HG02938 (cell line): ENCODE measurements around the gene PABPC4L.
"Not testable (repeated sequence)": the region's sequence is repeated elsewhere in the genome, so short reads cannot be mapped to it uniquely, and the experiment has no call there.

Experiments used
- ATAC-seq: cut with Tn5 transposase; IDR thresholded peaks from one replicate; pipeline ENCODE4 v1.9.1; 2021; ENCODE audit warnings: mild to moderate bottlenecking, moderate library complexity; ENCODE audit not compliant: unreplicated experiment

Gene PABPC4L

DNA sequence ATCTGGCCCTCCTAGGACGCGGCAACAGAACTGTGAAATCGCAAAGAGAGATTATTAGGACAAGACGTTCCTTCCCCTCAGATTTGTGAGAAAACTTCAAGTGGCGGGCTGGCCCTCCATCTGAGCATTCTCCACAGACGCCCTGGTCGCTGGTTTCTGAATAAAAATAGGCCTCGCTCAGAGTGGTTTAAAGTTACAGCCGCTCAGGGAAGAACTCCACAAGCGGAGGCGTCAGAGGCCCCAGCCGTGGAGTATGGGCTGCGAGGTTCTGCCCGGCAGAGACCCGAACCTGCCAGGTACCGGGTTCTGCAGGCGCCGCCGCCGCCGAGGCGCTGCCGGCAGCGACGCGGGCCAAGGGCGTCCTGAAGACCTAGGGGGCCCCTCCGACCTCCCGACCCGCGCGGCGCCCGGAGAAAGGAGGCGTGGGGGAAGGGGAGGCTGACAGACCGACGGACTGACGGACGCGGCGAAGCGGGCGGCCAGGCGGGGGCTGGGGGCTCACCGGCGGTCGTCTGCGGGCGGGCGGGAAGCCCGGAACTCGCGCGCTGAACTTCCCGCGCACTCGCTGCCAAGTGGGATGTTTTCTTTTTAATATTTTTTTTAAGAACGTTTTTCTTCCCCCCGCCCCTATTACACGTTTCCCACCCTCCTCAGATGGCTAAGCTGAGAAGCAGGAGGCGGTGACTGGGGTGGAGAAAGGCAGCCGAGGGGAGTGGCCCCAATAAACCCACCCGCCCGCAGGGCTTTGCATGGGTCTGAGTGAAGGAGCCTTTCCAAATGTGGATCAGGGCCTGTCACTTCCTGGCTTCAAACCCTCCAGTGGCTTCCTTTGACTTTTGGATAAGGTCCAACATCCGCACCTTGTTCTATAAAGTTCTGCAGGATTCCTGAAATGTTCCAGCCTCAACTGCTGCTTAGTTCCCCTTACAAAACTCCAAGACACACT is at the start of gene PABPC4L:
Gene PABPC4L (minus strand): TSS at position 574 of the 946 bp plus-strand sequence. CDS start 770 bp downstream, outside the sequence.
- no peak for ATAC-seq

DNA sequence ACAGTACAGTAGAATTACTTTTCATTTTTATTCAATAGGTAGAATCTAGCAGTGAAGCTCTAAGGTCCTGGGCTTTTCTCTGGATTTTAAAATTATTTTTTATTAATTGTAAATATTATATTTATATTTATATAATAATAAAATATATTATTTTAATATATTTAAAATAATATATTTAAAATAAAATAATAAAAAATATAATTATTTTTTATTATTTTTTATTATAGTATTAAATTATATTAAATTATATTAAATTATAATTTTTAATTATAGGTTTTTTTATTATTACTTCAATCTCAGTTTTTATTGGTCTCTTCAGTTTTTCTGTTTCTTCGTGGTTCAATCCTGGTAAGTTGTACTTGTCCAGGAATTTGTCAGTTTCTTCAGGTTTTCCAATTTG is 49.7 kb upstream of the PABPC4L start:
- ATAC-seq, result no peak

DNA sequence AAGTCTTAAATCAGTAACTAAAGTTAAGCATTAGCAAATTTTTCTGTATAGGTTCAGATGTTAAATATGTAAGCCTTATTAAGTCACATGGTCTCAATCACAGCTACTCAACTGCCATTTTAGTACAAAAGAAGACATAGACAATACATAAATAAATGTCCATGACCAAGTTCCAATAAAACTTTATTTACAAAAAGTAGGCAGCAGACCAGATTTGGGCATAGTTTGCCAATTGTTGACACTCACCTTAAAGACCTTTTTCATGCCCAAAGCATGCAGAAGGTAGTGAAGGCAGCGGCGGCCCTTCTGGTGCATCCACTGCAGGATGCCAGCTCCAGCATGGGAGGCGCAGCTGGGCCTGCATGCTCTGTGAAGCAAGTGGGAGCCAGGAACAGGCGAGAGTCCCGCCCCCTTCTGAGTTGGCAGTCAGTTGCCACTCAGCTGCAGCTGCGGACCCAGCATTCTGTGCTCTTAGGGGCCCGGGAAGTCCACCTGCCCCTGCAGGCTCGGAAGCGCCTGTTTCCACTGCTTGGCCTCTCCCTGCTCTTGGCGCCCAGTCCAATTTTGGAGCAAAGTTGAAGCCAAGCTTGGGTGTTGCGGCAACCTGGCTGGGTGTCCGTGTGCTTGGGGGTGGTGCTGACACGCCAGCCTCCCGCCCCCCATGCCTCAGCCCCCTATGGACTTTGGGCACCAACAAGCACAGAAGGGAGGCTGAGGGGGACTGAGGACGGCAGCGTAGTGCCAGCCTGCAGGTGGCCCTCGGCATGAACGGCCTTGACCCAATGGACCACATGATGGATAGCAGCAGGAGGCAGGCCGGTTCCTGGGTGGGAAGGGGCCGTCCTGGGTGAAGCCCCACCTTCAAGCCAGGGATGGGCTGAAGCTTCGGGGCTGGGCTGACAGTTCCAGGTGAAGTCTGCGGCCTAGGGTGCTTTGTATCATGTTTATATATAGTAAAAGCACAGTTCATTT is 42.4 kb upstream of the PABPC4L start:
- ATAC-seq, result no peak

DNA sequence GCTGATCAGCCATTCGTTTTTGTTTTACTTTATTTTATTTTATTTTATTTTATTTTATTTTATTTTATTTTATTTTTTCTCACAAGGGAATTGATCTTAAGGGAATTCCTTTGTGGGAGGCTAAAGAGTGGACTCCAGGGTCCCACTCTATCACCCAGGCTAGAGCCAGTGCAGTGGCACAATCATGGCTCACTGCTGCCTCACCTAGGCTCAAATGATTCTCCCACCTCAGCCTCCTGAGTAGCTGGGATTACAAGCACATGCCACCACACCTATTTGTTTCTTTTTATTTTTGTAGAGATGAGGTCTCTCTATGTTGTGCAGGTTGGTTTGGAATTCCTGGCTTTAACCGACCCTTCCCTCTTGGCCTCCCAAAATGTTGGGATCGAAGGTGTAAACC is 17.5 kb upstream of the PABPC4L start:
- no peak for ATAC-seq

DNA sequence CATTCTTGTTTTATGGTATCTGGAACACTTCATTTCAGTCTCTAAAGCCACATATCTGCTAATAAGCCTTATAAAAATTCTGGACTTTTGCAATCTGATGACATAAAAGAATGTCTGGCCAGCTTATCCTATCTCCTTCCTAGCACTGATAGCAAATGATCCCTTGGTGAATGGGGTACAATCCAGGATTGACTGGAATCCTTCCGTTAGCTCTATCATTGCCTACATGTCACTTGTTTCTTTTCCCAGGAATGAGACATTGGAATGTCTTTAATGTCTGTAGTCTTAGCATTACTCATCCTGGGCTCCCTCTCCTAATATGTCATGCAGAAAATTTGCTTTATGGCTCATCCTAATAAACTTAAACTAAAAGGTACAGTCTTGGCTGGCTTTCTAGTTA is 14.8 kb upstream of the PABPC4L start:
- no peak for ATAC-seq

DNA sequence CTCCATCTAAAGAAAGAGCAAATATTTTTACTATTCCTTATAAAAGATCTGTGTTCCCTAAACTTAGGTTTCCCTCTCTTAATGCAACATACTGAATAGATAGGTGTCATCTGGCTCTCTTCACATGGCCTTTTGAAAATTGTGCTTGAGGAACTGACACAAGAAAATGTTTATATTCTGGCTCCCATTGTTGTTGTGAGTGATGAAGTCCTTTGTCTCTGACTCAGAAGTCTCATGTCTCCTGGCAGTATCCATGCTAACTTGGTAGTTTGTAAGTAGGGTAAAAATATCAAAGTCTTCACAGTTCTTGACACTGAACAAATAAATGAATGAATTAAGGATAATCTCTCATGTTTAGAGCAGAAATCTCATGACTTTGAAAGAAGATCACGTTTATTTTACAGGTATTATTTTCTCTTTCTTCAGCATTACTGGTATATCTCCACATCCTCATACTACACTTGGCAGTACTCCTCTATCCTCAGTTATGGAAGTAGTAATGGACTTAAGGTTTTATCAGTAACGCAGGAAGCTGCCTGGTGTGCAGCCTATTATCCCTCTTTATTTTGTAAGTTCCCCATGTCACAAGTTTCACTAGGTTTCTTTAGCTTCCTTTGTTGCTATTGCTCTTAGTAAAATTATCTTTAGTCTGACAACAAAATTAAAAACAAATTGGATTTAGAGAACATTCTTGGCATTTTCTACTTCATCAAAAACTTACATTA is 14.2 kb upstream of the PABPC4L start:
- ATAC-seq, result no peak

DNA sequence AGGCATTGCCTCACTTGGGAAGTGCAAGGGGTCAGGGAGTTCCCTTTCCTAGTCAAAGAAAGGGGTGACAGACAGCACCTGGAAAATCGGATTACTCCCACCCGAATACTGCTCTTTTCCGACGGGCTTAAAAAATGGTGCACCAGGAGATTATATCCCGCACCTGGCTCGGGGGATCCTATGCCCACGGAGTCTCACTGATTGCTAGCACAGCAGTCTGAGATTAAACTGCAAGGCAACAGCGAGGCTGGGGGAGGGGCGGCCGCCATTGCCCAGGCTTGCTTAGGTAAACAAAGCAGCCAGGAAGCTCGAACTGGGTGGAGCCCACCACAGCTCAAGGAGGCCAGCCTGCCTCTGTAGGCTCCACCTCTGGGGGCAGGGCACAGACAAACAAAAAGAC is 6.4 kb upstream of the PABPC4L start:
- not testable (repeated sequence) for ATAC-seq

DNA sequence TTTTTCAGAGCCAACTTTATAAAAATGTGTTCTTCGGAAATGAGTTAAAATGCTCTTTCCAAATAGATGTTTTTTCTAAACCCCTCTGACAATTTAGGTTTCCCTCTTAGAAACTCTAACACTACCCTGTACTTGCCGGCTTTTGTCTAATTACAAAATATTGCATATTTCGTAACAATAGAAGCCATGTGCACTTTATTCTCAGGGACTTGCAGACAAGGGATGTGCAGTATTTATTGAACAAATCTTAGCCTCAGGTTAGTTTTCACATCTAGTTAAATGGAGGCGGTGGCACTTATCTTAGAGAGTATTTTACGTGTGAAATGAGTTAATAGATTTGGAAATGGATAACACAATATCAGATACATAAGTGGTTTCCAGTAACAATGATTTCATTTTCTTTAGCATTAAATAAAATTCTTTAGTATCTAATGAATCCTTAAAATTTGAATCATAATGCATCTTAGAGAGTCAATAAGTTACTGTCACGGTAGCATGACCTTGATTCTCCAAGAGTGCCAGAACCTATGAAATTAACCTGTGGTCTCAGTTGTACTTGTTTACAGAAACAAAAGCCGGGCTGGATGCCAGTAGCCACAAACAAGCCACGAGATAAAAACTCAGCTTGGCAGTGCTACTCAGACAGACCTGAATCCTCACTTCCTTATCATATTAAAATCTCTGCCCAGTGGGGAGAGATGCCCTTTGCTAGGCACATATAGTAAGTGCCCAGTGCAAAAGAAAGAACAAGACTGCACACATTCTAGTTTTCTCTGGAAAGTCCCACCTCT is 772 bp upstream of the PABPC4L start:
- ATAC-seq, result no peak

DNA sequence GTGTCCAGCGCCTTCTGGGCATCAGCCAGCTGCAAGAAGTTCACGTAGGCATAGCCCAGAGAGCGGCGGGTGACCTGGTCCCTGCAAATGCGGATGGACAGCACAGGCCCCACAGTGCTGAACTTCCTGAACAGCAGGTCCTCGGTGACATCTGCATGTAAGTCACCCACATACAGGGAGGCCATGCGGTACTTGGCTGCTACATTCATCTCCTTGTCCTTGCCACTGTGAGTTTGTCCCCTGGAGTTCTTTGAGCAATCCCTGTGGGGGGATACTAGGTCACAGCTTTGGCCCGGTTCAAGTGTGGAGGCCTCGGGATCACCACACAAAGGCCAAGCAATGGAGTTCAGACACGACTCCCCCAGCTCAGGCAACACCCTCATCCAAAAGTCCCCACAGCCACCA is 776 bp downstream of the PABPC4L start:
- no peak for ATAC-seq

DNA sequence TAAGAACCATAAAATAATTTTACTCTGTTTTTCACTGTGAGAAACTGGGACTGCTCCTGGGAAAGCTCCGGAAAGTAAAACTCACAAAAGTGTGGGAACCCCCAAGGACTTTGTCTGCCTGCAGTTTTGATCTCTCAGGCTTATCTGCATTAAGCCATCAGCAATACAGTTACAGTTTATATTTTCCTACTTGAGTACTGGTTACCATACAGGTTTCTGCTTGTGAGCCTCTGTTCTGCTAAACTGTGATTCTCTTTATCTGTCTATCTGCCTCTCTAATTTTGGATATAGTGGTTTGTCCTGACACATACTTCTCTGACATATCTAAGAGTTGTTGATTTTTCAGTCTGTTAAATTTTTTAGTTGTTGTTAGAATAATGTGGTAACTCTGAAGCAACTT is 11.6 kb downstream of the PABPC4L start:
- ATAC-seq, result no peak

DNA sequence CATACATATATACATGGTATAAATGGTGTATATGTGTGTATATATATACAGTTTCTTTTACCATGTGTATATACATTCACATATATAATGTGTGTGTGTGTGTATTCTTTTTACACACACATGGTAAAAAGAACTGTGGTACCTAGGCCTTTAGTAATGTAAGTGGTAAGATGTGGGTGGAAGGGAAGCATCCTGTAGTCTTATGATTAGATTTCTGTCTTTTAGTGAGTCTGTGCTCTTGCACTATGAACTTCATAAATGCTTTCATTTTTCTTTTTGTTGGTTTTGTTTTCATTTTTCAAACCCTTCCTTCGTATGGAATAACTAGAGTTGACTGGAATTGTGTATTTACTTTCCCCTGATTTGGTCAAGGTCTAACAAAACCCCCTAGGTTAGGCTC is 12.1 kb downstream of the PABPC4L start:
- ATAC-seq, result no peak

DNA sequence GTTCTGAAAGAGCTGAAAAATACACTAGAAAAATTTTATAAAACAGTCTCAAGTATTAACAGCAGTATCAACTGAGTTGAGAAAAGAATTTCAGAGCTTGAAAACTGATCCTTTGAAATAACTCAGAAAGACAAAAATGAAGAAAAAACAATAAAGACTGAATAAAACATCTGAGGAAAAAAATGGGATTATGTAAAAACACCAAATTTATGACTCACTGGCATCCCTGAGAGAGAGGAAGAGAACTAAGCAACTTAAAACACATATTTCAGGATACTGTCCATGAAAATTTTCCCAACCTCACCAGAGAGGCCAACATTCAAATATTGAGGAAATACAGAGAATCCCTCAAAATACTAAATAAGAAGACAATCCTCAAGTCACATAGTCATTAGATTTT is 22.9 kb downstream of the PABPC4L start:
- no peak for ATAC-seq

DNA sequence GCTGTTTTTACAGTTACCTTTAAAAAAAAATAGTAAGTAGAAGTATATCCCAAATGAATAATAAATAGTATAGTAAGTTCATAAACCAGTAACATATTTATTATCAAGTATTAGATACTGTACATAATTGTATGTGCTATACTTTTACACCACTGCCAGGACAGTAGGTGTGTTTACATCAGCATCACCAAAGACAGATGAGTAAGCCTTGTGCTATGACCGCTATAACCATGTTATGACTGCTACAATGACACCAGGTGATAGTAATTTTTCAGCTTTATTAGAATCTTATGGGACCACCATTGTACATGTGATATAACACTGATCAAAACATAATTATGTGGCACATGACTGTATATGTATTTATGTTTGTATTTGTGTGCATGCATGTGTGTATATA is 27.3 kb downstream of the PABPC4L start:
- no peak for ATAC-seq

DNA sequence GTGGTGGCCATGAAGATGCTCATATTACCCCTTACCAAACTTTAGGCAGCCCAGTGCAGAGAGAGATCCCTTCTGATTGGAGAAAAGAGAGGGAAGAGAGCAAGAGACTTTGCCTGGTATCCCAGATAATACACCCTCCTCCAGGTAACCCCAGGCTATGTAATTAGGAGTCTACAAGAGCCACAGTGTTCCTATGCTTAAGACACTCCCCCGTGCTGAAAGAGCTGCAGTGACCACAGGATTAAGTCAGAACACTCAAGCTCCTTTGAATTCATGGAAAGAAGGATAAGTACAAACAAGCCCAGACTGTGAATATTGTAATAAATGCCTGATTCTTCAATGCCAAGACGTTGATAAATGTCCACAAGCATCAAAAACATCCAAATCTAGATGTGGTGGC is 41.4 kb downstream of the PABPC4L start:
- no peak for ATAC-seq

DNA sequence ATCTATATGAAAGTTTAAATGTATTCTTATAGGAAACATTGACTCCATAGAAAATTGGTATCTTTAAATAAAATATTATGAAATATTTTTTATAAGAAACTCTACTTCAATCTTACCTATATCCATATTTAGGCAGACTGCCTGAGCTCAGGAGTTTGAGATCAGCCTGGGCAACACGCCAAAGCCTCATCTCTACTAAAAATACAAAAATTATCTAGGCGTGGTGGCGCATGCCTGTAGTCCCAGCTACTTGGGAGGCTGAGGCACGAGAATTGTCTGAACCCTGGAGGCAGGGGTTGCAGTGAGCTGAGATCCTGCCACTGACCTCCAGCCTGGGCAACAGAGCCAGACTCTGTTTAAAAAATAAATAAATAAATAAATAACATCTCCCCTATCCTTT is 47.5 kb downstream of the PABPC4L start:
- ATAC-seq, result no peak

DNA sequence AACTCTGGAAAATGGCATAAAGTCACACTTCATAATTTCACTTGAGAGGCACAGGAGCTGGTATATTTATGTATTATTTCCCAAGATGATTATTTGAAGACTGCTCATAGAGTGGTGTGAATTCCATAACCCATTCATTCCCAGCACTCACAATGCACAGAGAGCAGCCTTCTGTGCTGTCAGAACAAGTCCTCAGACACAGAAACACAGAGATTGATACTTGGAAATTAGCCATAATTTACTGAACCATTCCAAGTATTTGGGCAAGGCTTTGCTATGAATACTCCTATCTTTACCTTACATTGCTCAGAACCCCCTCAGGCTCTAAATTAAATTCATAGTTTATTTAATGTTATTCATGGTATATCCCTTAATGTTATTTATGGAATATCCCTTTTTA is 53.6 kb downstream of the PABPC4L start:
- no peak for ATAC-seq
